PFSK-1 (cell line): ENCODE results near the gene TGIF1.

Experiments used
- FOXP2 ChIP-seq: optimal IDR thresholded peaks from 2 replicates; pipeline ENCODE3; 2011; ENCODE audit warnings: borderline replicate concordance, control low read depth, inconsistent platforms; ENCODE audit not compliant: insufficient read depth; ENCODE audit errors: extremely low read length, extremely low read depth
- POLR2AphosphoS5 ChIP-seq: IDR thresholded peaks from 2 replicates; pipeline ENCODE4 v1.6.1; 2012; ENCODE audit warnings: low read depth, mild to moderate bottlenecking, control low read depth, low read length, moderate library complexity
- SIN3A ChIP-seq: IDR thresholded peaks from 2 replicates; pipeline ENCODE4 v1.6.1; 2012; ENCODE audit warnings: mild to moderate bottlenecking, low read length, moderate library complexity, borderline replicate concordance; ENCODE audit not compliant: insufficient read depth
- TAF1 ChIP-seq: IDR thresholded peaks from 2 replicates; pipeline ENCODE4 v1.6.1; 2012; ENCODE audit warnings: low read length, control low read depth, borderline replicate concordance; ENCODE audit not compliant: insufficient read depth
- TF ChIP-seq, protein P1 (sequence below), 2 experiments: IDR thresholded peaks; 2 replicates each; pipeline versions ENCODE4 v1.6.1 to v1.8.0; 2011 to 2012; ENCODE audit warnings: low read depth in 2 of 2, low read length in 2 of 2, control low read depth in 1 of 2, inconsistent platforms in 1 of 2, mild to moderate bottlenecking in 1 of 2, moderate library complexity in 1 of 2; ENCODE audit not compliant: insufficient read depth in 1 of 2

DNA sequence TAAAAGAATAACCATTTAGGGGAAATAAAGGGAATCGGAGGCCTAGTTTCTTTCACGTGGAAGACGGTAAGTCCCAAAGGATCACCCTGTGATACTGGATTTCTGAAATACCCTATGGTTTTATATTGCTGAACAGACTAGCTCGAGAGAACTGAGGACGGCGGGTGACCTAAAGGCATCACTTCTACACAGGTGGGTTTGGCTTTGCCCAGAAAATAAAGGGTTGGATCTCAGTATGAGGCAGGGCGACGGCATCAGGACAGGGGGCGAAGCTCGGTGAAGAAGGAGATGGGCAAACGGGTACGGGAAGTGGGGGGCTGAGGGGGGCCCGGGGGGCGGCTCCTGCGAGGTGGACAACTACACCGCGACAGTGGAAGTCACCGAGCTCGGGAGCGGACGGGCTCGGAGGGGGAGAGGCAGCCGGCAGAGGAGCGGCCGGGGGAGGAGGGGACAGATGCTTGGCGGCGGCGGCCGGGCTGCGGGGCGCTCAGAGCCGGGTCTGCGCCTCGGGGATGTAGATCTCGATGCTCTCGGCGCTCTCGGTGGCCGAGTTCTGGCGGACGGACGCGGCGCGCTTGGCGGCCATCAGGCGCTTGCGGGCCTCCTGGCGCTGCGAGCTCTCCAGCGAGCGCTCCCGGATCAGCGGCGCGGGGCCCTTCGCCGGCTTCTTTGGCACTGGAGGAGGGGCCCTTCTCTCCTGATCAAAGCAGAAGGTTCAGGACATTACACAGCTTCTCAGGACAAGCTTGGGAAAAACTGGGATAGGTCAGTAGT, 48.9 kb downstream of the TGIF1 start:
- TF ChIP-seq SIN3A (no peak), POLR2AphosphoS5 (no peak), TAF1 (no peak), FOXP2 (no peak)
- TF ChIP-seq, protein P1, sequence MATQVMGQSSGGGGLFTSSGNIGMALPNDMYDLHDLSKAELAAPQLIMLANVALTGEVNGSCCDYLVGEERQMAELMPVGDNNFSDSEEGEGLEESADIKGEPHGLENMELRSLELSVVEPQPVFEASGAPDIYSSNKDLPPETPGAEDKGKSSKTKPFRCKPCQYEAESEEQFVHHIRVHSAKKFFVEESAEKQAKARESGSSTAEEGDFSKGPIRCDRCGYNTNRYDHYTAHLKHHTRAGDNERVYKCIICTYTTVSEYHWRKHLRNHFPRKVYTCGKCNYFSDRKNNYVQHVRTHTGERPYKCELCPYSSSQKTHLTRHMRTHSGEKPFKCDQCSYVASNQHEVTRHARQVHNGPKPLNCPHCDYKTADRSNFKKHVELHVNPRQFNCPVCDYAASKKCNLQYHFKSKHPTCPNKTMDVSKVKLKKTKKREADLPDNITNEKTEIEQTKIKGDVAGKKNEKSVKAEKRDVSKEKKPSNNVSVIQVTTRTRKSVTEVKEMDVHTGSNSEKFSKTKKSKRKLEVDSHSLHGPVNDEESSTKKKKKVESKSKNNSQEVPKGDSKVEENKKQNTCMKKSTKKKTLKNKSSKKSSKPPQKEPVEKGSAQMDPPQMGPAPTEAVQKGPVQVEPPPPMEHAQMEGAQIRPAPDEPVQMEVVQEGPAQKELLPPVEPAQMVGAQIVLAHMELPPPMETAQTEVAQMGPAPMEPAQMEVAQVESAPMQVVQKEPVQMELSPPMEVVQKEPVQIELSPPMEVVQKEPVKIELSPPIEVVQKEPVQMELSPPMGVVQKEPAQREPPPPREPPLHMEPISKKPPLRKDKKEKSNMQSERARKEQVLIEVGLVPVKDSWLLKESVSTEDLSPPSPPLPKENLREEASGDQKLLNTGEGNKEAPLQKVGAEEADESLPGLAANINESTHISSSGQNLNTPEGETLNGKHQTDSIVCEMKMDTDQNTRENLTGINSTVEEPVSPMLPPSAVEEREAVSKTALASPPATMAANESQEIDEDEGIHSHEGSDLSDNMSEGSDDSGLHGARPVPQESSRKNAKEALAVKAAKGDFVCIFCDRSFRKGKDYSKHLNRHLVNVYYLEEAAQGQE (IDR thresholded peaks at IDR 0.05; ENCODE audit: insufficient read depth in 1 of 2, low read depth in 2 of 2, low read length in 2 of 2), result no peak
